Breast epithelium (tissue), 3 donors: ENCODE measurements around the gene EVA1A.

ENCODE experiments used
- CTCF ChIP-seq, 3 donors: fragments of 450-650 bp; IDR thresholded peaks; one replicate each; pipeline ENCODE4 v1.5.1; 2016 to 2017; ENCODE audit warnings: antibody characterized with exemption in 3 of 3, mild to moderate bottlenecking in 3 of 3, moderate library complexity in 3 of 3
- POLR2A ChIP-seq: fragments of 450-650 bp; IDR thresholded peaks from one replicate; pipeline ENCODE4 v1.6.1; 2016; ENCODE audit warnings: antibody characterized with exemption, mild to moderate bottlenecking, moderate library complexity
- POLR2AphosphoS5 ChIP-seq, 3 donors: sonication (generic); formaldehyde crosslinking; IDR thresholded peaks; one replicate each; pipeline ENCODE4 v1.6.1; 2017; ENCODE audit warnings: antibody characterized with exemption in 3 of 3

GRCh38 chr2:75515584-75516368 lies 45.0 kb downstream of the EVA1A start:
- TF ChIP-seq POLR2AphosphoS5 (IDR thresholded peaks at IDR 0.05): no peak
- TF ChIP-seq CTCF (IDR thresholded peaks at IDR 0.05): no peak
- no peak for TF ChIP-seq POLR2A
